OCI-LY1 (cell line): Measurements from ENCODE around the gene GPR108.

Experiments used
- CTCF ChIP-seq: fragments of 200-600 bp; sonication (generic), shearing (Covaris generic); IDR thresholded peaks from 2 replicates; pipeline ENCODE4 v1.5.1; 2017; ENCODE audit warnings: mild to moderate bottlenecking, antibody characterized with exemption, low read length, moderate library complexity, mixed read lengths
- EZH2 ChIP-seq: fragments of 200-600 bp; sonication (generic), shearing (Covaris generic); IDR thresholded peaks from 2 replicates; pipeline ENCODE4 v1.8.0; 2017; ENCODE audit warnings: borderline replicate concordance, mixed run types, mild to moderate bottlenecking, antibody characterized with exemption, low read length, moderate library complexity, mixed read lengths

GRCh38 chr19:6693681-6694080 lies 43.7 kb downstream of the GPR108 start:
- no peak for TF ChIP-seq CTCF
- TF ChIP-seq EZH2: no peak
